DND-41 (cell line): ENCODE data around the gene INSIG2.

Experiments
- ATAC-seq: fragments of 200-7000 bp; cut with Tn5 transposase; 3 replicates; pipeline ENCODE4 v1.9.1; 2021; ENCODE audit warnings: low read depth; ENCODE audit not compliant: insufficient read depth
- DNase-seq: peaks from one replicate; pipeline ENCODE4 v3.0.0-alpha.2; 2020
- H2AFZ ChIP-seq: 2 replicates; pipeline ENCODE4 v1.6.0; 2012; ENCODE audit warnings: low read depth, low read length
- H3K27ac ChIP-seq: 2 replicates; pipeline ENCODE4 v1.5.1; 2012; ENCODE audit warnings: low read length, inconsistent platforms
- H3K27me3 ChIP-seq: fragments of 200-600 bp; sonication (generic); 2 replicates; pipeline ENCODE4 v1.6.0; 2012; ENCODE audit warnings: low read length, mild to moderate bottlenecking, inconsistent platforms; ENCODE audit not compliant: insufficient read depth, poor library complexity
- H3K36me3 ChIP-seq: 2 replicates; pipeline ENCODE4 v1.5.1; 2012; ENCODE audit warnings: low read length, inconsistent platforms; ENCODE audit not compliant: insufficient read depth
- H3K4me1 ChIP-seq: 2 replicates; pipeline ENCODE4 v1.5.1; 2012; ENCODE audit warnings: mild to moderate bottlenecking, low read length; ENCODE audit not compliant: insufficient read depth
- H3K4me2 ChIP-seq: 2 replicates; pipeline ENCODE4 v1.6.0; 2012; ENCODE audit warnings: mild to moderate bottlenecking, moderate library complexity, low read length, inconsistent platforms; ENCODE audit not compliant: insufficient read depth
- H3K4me3 ChIP-seq, 2 experiments: fragments of 200-600 bp in 1 of 2; shearing (Covaris generic) in 1 of 2; 2 replicates each; pipeline ENCODE4 v1.5.1; 2012 to 2016; ENCODE audit warnings: inconsistent platforms in 2 of 2, low read length in 2 of 2, mild to moderate bottlenecking in 2 of 2, low read depth in 1 of 2, moderate library complexity in 1 of 2
- H3K79me2 ChIP-seq: 2 replicates; pipeline ENCODE4 v1.6.0; 2012; ENCODE audit warnings: low read length, inconsistent platforms; ENCODE audit not compliant: insufficient read depth
- H3K9ac ChIP-seq: 2 replicates; pipeline ENCODE4 v1.6.0; 2012; ENCODE audit warnings: low read depth, mild to moderate bottlenecking, inconsistent platforms, low read length, moderate library complexity
- H3K9me3 ChIP-seq: 2 replicates; pipeline ENCODE4 v1.5.1; 2012; ENCODE audit warnings: low read length, moderate library complexity, mild to moderate bottlenecking, inconsistent platforms; ENCODE audit not compliant: insufficient read depth, severe bottlenecking
- H4K20me1 ChIP-seq: 2 replicates; pipeline ENCODE4 v1.6.0; 2012; ENCODE audit warnings: low read length; ENCODE audit not compliant: insufficient read depth
- EZH2 ChIP-seq: IDR thresholded peaks from 3 replicates; pipeline ENCODE4 v1.6.1; 2012; ENCODE audit warnings: borderline replicate concordance, low read depth, mild to moderate bottlenecking, moderate library complexity, low read length, inconsistent platforms; ENCODE audit not compliant: severe bottlenecking
- TF ChIP-seq, protein P1 (sequence below): IDR thresholded peaks from 2 replicates; pipeline ENCODE4 v1.5.1; 2012; ENCODE audit warnings: borderline replicate concordance, low read length, moderate library complexity, mild to moderate bottlenecking; ENCODE audit not compliant: poor library complexity, severe bottlenecking; ENCODE audit errors: extremely low read depth

Gene INSIG2

DNA sequence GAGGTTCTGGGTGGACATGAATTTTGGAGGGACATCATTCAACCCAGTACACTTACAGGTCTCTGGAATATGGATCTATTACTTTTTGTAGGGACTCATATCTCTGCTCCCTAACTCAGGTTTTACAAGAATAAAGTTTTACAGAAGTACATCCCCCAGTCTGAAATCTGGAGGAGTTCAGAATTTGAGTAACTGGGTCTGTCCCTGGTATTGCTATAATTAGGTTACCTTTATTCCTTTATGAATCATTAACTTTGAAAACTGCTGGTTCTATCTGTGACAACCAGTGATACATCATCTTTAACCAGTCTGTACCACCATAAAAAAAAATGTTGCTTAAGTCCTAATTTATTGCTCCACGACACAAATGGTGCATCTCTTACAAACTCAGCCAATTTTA lies 59.9 kb downstream of the INSIG2 start:
- H3K4me3 ChIP-seq = no peak overlapping the region
- no peak overlapping the region for H2AFZ ChIP-seq
- no peak overlapping the region for H3K9ac ChIP-seq
- DNase-seq = no peak
- H4K20me1 ChIP-seq = no peaks in the 10 kb centered on the region
- H3K4me1 ChIP-seq = no peaks in the 10 kb centered on the region
- TF ChIP-seq, protein P1, sequence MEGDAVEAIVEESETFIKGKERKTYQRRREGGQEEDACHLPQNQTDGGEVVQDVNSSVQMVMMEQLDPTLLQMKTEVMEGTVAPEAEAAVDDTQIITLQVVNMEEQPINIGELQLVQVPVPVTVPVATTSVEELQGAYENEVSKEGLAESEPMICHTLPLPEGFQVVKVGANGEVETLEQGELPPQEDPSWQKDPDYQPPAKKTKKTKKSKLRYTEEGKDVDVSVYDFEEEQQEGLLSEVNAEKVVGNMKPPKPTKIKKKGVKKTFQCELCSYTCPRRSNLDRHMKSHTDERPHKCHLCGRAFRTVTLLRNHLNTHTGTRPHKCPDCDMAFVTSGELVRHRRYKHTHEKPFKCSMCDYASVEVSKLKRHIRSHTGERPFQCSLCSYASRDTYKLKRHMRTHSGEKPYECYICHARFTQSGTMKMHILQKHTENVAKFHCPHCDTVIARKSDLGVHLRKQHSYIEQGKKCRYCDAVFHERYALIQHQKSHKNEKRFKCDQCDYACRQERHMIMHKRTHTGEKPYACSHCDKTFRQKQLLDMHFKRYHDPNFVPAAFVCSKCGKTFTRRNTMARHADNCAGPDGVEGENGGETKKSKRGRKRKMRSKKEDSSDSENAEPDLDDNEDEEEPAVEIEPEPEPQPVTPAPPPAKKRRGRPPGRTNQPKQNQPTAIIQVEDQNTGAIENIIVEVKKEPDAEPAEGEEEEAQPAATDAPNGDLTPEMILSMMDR = no peak
- TF ChIP-seq EZH2 = no peak
- no peak for ATAC-seq
- no peak overlapping the region for H3K27ac ChIP-seq
- no peaks in the 10 kb centered on the region for H3K9me3 ChIP-seq
- no peak overlapping the region for H3K4me2 ChIP-seq
- H3K27me3 ChIP-seq = no peaks in the 10 kb centered on the region
- no peaks in the 10 kb centered on the region for H3K36me3 ChIP-seq
- H3K79me2 ChIP-seq = no peaks in the 10 kb centered on the region

DNA sequence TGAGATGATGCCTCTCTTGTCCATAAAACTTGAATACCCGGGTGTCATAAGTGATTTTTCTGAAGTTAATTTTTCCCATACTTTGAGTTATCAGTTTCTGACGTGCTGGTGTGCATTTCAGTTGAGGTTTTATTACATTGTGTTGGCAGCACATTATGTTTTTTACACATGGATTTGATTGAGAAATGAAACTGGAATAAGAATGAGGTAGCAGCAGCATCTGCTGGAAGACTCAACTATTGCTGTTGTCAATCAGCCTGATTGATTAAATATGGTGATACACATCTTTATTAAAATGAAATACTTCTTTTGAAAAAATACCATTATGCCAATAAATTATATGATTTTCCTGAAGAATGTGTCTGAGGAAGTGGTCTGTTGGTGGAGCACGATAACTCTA lies 60.5 kb downstream of the INSIG2 start:
- Histone ChIP-seq H2AFZ (no peak overlapping the region), H3K4me2 (no peak overlapping the region), H4K20me1 (no peaks in the 10 kb centered on the region), H3K36me3 (no peaks in the 10 kb centered on the region), H3K27me3 (no peaks in the 10 kb centered on the region), H3K9ac (no peak overlapping the region), H3K27ac (no peak overlapping the region), H3K9me3 (no peaks in the 10 kb centered on the region), H3K79me2 (no peaks in the 10 kb centered on the region), H3K4me3 (no peak overlapping the region), H3K4me1 (no peaks in the 10 kb centered on the region)
- TF ChIP-seq EZH2 = no peak
- TF ChIP-seq, protein P1 = no peak
- no peak for ATAC-seq
- DNase-seq = no peak

DNA sequence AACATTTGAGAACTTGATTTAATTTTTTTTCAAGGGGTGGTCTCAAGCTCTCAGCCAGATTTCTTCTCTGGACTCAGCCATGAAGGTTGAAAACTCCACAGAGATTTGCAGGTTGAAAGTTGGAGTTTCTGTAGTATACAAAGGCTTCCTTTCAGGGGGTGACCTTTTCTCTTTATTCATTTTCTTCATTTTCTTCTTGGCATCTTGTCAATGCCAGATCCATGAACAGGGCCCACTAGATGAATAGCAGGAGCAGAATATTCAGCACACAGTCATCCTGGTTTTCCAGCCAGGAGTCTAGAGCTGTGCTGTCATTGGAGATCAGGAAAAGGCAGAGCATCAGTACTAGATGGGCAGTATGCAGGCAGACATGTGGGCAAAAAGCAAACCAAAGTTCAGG lies 62.0 kb downstream of the INSIG2 start:
- Histone ChIP-seq H3K4me1 (no peaks in the 10 kb centered on the region), H4K20me1 (no peaks in the 10 kb centered on the region), H2AFZ (no peak overlapping the region), H3K27ac (no peak overlapping the region), H3K27me3 (no peaks in the 10 kb centered on the region), H3K4me3 (no peak overlapping the region), H3K4me2 (no peak overlapping the region), H3K9me3 (no peaks in the 10 kb centered on the region), H3K79me2 (no peaks in the 10 kb centered on the region), H3K36me3 (no peaks in the 10 kb centered on the region), H3K9ac (no peak overlapping the region)
- no peak for ATAC-seq
- TF ChIP-seq, protein P1 = no peak
- TF ChIP-seq EZH2 = no peak
- DNase-seq = no peak

DNA sequence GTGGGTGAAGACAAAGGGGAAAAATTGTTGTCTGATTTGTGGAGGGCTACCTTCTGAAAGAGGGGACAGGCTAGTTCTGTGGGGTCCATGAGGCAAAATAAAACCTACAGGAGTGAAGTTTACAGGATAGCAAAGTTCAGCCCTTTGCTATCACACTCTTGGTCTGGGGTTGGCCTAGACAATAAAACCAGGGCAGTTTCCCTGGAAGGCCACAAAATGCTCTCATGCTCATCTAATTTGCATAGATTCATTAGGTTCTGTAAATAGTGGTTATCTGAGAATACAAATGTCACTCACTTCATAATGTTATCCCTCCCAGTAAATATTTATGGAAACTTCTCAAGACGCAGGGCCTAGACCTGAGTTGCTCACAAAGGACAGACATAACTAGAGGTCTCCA lies 63.6 kb downstream of the INSIG2 start:
- H3K9me3 ChIP-seq = no peaks in the 10 kb centered on the region
- no peaks in the 10 kb centered on the region for H3K27me3 ChIP-seq
- H3K27ac ChIP-seq = no peak overlapping the region
- no peaks in the 10 kb centered on the region for H4K20me1 ChIP-seq
- H3K4me1 ChIP-seq = no peaks in the 10 kb centered on the region
- TF ChIP-seq, protein P1 = no peak
- TF ChIP-seq EZH2 = no peak
- no peak overlapping the region for H3K4me3 ChIP-seq
- DNase-seq = no peak
- H3K36me3 ChIP-seq = no peaks in the 10 kb centered on the region
- no peak overlapping the region for H3K4me2 ChIP-seq
- H3K9ac ChIP-seq = no peak overlapping the region
- no peak overlapping the region for H2AFZ ChIP-seq
- ATAC-seq = no peak
- no peaks in the 10 kb centered on the region for H3K79me2 ChIP-seq
